ENCODE data around the gene NEDD4.

GRCh38 chr15:55819397-55820034, 173.9 kb downstream of the NEDD4 start:
- TF ChIP-seq EZH2 (IDR thresholded peaks at IDR 0.05; ENCODE audit: low read length) (no peak), CTCF (optimal IDR thresholded peaks at IDR 0.05 in 1 of 3, IDR thresholded peaks at IDR 0.05 in 1 of 3, conservative IDR thresholded peaks at IDR 0.05 in 1 of 3; ENCODE audit: extremely low read depth in 1 of 3, insufficient read depth in 2 of 3, low read length in 3 of 3) (no peak)

All from keratinocyte (primary cell).